GM23338 (cell line): ENCODE measurements around the gene FBXO28. TPM values are rescaled to one million over a fixed set of nuclear protein-coding genes. Genes with fewer than 3 reads are reported as not detected.

Experiments used
- EZH2 ChIP-seq: fragments of 200-600 bp; sonication (generic); IDR thresholded peaks from one replicate; pipeline ENCODE4 v1.8.0; 2017; ENCODE audit warnings: antibody characterized with exemption, mild to moderate bottlenecking, low read depth; ENCODE audit not compliant: unreplicated experiment
- EZH2phosphoT487 ChIP-seq: fragments of 200-600 bp; sonication (generic); IDR thresholded peaks from one replicate; pipeline ENCODE4 v1.8.1; 2018; ENCODE audit warnings: antibody characterized with exemption; ENCODE audit not compliant: unreplicated experiment
- REST ChIP-seq: IDR thresholded peaks from one replicate; pipeline ENCODE4 v1.6.1; 2018; ENCODE audit warnings: antibody characterized with exemption; ENCODE audit not compliant: unreplicated experiment
- STAT1 ChIP-seq: IDR thresholded peaks from one replicate; pipeline ENCODE4 v1.6.1; 2016; ENCODE audit warnings: antibody characterized with exemption; ENCODE audit not compliant: unreplicated experiment
- ZNF114 ChIP-seq: fragments of 250-450 bp; sonication (Bioruptor Pico); IDR thresholded peaks from 2 replicates; pipeline ENCODE4 v1.5.0; 2020; ENCODE audit warnings: mild to moderate bottlenecking, moderate library complexity
- ZNF331 ChIP-seq: fragments of 250-450 bp; sonication (Bioruptor Pico); IDR thresholded peaks from 2 replicates; pipeline ENCODE4 v1.5.0; 2020; ENCODE audit warnings: low read depth, mild to moderate bottlenecking, moderate library complexity
- polyA plus RNA-seq: library from polyadenylated mRNA; unstranded; fragments of >200 nt; fragmentation: Nextera tagmentation; extraction: Ambion mirVana; gene quantifications from 2 replicates; pipeline ENCODE4 v1.2.1, GENCODE V29; 2016
- small RNA-seq: library from RNA; depleted of rRNA; stranded (forward); fragments of <200 nt; gene quantifications from one replicate; pipeline ENCODE3, GENCODE V24; 2014; ENCODE audit warnings: low replicate concordance
- total RNA-seq: library from RNA; depleted of rRNA; stranded (reverse); fragments of >200 nt; shearing (Covaris generic); gene quantifications from 2 replicates; pipeline ENCODE4 v1.2.3, GENCODE V29; 2014; rRNA removed
- TF ChIP-seq, protein P1 (sequence below): IDR thresholded peaks from 2 replicates; pipeline ENCODE4 v1.6.1; 2016; ENCODE audit warnings: antibody characterized with exemption

FBXO28 gene
- total and polyA plus RNA-seq, 2 experiments from 2014 or later, result 16.9 to 45.2 TPM

DNA sequence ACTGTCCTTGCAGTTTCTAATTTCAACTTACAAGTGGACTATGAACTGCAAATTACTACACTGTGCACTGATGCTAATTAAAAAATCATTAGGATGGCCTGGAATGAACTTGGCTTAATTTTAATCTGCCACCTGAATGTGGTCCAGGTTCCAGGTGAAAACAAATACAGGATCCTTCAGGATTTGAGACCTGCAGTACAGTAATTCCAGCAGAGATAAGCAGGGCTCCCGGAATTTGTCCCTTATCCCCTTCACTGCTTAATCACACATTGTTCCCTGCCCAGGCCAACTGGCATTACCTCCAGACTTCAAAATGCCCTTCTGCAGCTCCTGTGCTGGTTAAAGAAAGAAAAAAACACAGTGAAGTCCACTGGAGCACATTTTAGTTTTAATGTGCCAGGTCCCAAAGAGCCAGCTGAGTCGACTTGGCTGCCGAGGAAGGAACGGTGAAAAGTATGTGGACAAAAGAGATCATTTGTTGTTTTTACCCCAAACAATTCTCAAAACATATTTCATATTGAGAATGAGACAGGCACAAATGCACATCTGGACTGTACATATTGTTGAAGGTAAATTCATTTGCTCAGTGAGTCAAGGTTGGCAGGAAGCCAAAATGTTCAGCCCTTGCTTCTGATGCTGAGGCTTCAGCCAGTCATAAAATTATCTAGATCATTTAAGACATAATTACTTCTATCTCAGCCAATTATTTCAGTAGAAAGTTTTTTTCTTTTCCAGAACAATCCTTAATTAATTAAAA is 97.5 kb downstream of the FBXO28 start (continued):
- TF ChIP-seq REST, result no peak
- no peak for TF ChIP-seq EZH2phosphoT487
- TF ChIP-seq ZNF331, result no peak
- no peak for TF ChIP-seq STAT1
- no peak for TF ChIP-seq ZNF114
- TF ChIP-seq, protein P1, sequence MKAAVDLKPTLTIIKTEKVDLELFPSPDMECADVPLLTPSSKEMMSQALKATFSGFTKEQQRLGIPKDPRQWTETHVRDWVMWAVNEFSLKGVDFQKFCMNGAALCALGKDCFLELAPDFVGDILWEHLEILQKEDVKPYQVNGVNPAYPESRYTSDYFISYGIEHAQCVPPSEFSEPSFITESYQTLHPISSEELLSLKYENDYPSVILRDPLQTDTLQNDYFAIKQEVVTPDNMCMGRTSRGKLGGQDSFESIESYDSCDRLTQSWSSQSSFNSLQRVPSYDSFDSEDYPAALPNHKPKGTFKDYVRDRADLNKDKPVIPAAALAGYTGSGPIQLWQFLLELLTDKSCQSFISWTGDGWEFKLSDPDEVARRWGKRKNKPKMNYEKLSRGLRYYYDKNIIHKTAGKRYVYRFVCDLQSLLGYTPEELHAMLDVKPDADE, result no peak
- TF ChIP-seq EZH2, result no peak

Small RNAs within 50 kb of the gene (small RNA-seq; reads per million reads assigned to genes)
- 0.10 reads per million for gene AC092809.3
- not detected for gene RF00139
- gene RN7SKP49, result not detected

Other genes with a start within 250 kb of the FBXO28 start
- 59.8 and 67.9 TPM in 2 replicates for gene DEGS1, start 69.1 kb downstream of the FBXO28 start, total RNA-seq
- gene DEGS1, start 69.1 kb downstream of the FBXO28 start, polyA plus RNA-seq, result 42.5 and 45.7 TPM in 2 replicates
- gene NVL, start 216.1 kb downstream of the FBXO28 start, total RNA-seq, result 35.3 and 44.4 TPM in 2 replicates
- gene NVL, start 216.1 kb downstream of the FBXO28 start, polyA plus RNA-seq, result 62.2 and 71.7 TPM in 2 replicates
- gene CNIH4, start 242.8 kb downstream of the FBXO28 start, total RNA-seq, result 47.4 and 53.5 TPM in 2 replicates
- 191 and 194 TPM in 2 replicates for gene CNIH4, start 242.8 kb downstream of the FBXO28 start, polyA plus RNA-seq